Spleen (tissue), 11 donors: ENCODE data around the gene DEF6. TPM values are rescaled to one million over a fixed set of nuclear protein-coding genes. Genes with fewer than 3 reads are reported as not detected.

Experiments used
- DNase-seq: peaks from one replicate; pipeline ENCODE4 v3.0.0-alpha.2; 2020
- H3K27ac ChIP-seq, 8 donors: fragments of 200-600 bp; sonication (generic) in 7 of 8; 1 replicate in 4 of 8; 2 replicates in 4 of 8; pipeline versions ENCODE4 v1.5.0 to v1.8.0; 2016 to 2021; ENCODE audit warnings: inconsistent platforms in 4 of 8, mild to moderate bottlenecking in 4 of 8, moderate library complexity in 1 of 8
- H3K27me3 ChIP-seq, 7 donors: fragments of 200-600 bp; sonication (generic) in 6 of 7; replicated peaks in 1 of 7; 1 replicate in 4 of 7; 2 replicates in 3 of 7; pipeline versions ENCODE4 v1.5.0 to v1.8.0; 2016 to 2021; ENCODE audit warnings: inconsistent platforms in 3 of 7, mild to moderate bottlenecking in 1 of 7
- H3K36me3 ChIP-seq, 6 donors: fragments of 200-600 bp; sonication (generic) in 5 of 6; 1 replicate in 4 of 6; 2 replicates in 2 of 6; pipeline versions ENCODE4 v1.5.0 to v1.8.0; 2016 to 2021; ENCODE audit warnings: inconsistent platforms in 2 of 6
- H3K4me1 ChIP-seq, 6 donors: fragments of 200-600 bp; sonication (generic) in 5 of 6; 1 replicate in 3 of 6; 2 replicates in 3 of 6; pipeline versions ENCODE4 v1.5.0 to v1.8.0; 2016 to 2021; ENCODE audit warnings: inconsistent platforms in 3 of 6
- H3K4me3 ChIP-seq, 8 donors: fragments of 200-600 bp; sonication (generic) in 7 of 8; 1 replicate in 4 of 8; 2 replicates in 4 of 8; pipeline versions ENCODE4 v1.5.0 to v1.8.0; 2016 to 2021; ENCODE audit warnings: inconsistent platforms in 4 of 8, mild to moderate bottlenecking in 4 of 8, moderate library complexity in 2 of 8
- H3K9me3 ChIP-seq, 8 donors: fragments of 200-600 bp; sonication (generic) in 7 of 8; 1 replicate in 4 of 8; 2 replicates in 4 of 8; pipeline versions ENCODE4 v1.5.0 to v1.8.0; 2016 to 2021; ENCODE audit warnings: inconsistent platforms in 4 of 8
- CTCF ChIP-seq, 11 experiments: fragments of 200-600 bp in 7 of 11; fragments of 450-650 bp in 4 of 11; sonication (generic) in 4 of 11; IDR thresholded peaks in 8 of 11; conservative IDR thresholded peaks in 3 of 11; 1 replicate in 7 of 11; 2 replicates in 4 of 11; pipeline versions ENCODE4 v1.4.0 to v1.8.0; 2016 to 2021; ENCODE audit warnings: antibody characterized with exemption in 11 of 11, inconsistent platforms in 4 of 11, mild to moderate bottlenecking in 1 of 11
- POLR2A ChIP-seq, 3 donors: fragments of 450-650 bp; IDR thresholded peaks; one replicate each; pipeline ENCODE4 v1.5.1; 2017; ENCODE audit warnings: antibody characterized with exemption in 3 of 3, mild to moderate bottlenecking in 1 of 3
- POLR2AphosphoS5 ChIP-seq, 3 donors: sonication (generic); formaldehyde crosslinking; IDR thresholded peaks; one replicate each; pipeline ENCODE4 v1.5.1; 2017; ENCODE audit warnings: antibody characterized with exemption in 3 of 3
- WGBS, 5 donors: extraction: QIAGEN DNeasy Blood & Tissue Kit in 3 of 5; methylation state at CpG; one replicate each; pipeline versions ENCODE4 v1.1.5 to v1.1.7; 2013 to 2018; 5-methylcytosine and 5-hydroxymethylcytosine counted together
- intact Hi-C: fragments of 100-400 bp; cut with DNase I; formaldehyde crosslinking; loops from one replicate; pipeline ENCODE4 v1.15.0; 2023; ENCODE audit warnings: low total_unique reads
- polyA plus RNA-seq, 3 donors: library from polyadenylated mRNA; stranded (reverse); fragments of 200-250 nt; gene quantifications; one replicate each; pipeline ENCODE4 v1.2.1, GENCODE V29; 2013
- total RNA-seq, 7 donors: library from RNA; depleted of rRNA in 3 of 7; stranded (reverse); fragments of >200 nt in 3 of 7; fragmentation: NEBNext Ultra II Directional in 4 of 7; extraction: Animal tissue kit (Norgen Biotek cat#: 25700) in 4 of 7; gene quantifications; one replicate each; pipeline versions ENCODE4 v1.1.0 to v1.2.1, GENCODE V29; 2016 to 2021
- donor health status: healthy with polysubstance abuse.
- donor health status: DM: no; HTN: no; CAD: no; lungs with moderate emphysema.
- donor health status: DM: no; HTN: no; CAD: no.
- donor health status: Bipolar disorder and iron deficiency.
- donor health status: healthy.
- donor health status: DM: no; HTN: no; CAD: no.
- donor health status: DM: yes; HTN: yes; CAD: no.

DEF6 gene
- total and polyA plus RNA-seq, 10 donors = 57.9 to 132 (median 73.2) TPM

DNA sequence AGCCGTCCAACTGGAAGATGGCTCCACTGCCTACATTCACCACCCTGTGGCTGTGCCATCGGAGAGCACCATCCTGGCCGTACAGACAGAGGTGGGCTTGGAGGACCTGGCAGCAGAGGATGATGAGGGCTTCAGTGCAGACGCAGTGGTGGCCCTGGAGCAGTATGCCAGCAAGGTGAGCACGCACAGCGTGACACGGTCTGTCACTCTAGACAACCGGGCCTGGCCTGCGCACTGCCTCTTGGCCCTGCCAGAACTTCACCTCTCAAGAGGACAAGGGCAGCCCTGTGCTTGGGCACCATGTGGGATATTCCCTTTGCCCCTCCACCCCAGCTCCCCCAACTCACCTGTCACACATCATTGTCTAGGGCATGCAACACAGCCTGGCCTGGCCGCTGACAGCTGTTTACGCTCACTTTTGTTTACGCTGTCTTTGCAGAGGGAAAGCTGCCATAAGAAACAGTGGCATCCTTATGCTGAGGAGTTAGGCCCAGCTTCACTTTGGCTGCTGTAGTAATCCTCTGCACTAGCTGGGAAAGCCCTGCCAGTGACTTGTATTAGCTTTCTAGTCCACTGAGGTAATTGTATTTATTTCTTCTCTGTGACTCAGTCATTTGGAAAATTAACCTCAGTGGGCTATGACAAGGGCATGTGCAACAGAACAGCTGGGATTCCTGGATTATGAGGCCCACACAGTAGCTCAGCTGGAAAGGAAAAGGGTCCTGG lies 9.8 kb upstream of the DEF6 start:
- intact Hi-C loops = no loop called here
- WGBS, 5 donors = 91 to 98% (median 95%) methylated on average over 6 to 12 of the region's 12 CpGs
- TF ChIP-seq POLR2AphosphoS5 (IDR thresholded peaks at IDR 0.05) (peak in 2 of 3 donors; percentile 25 to 42), POLR2A (IDR thresholded peaks at IDR 0.05) (no peak)
- H3K9me3 ChIP-seq = no peaks in the 10 kb centered on the region
- no peak overlapping the region for H3K4me3 ChIP-seq
- no peak for DNase-seq
- H3K27ac ChIP-seq = no peak overlapping the region
- no peaks in the 10 kb centered on the region for H3K4me1 ChIP-seq
- peaks cover 6 to 100% (median 98%) of the 10 kb centered on the region in 6 donors for H3K36me3 ChIP-seq
- no peaks in the 10 kb centered on the region for H3K27me3 ChIP-seq

- Histone ChIP-seq H3K4me1 (no peaks in the 10 kb centered on the region), H3K27ac (no peak overlapping the region), H3K36me3 (peaks cover 6 to 100% (median 97%) of the 10 kb centered on the region in 6 donors), H3K27me3 (no peaks in the 10 kb centered on the region), H3K9me3 (no peaks in the 10 kb centered on the region), H3K4me3 (no peak overlapping the region)
- intact Hi-C loops = no loop called here
- TF ChIP-seq CTCF (IDR thresholded peaks at IDR 0.05 in 8 of 11, conservative IDR thresholded peaks at IDR 0.05 in 3 of 11) (no peak), POLR2A (IDR thresholded peaks at IDR 0.05) (no peak), POLR2AphosphoS5 (IDR thresholded peaks at IDR 0.05) (no peak)
- no peak for DNase-seq
- WGBS, 5 donors = 72 to 75% (median 74%) methylated on average over 4 of the region's 4 CpGs
Observed at GRCh38 chr6:35288834-35289233, 8.8 kb upstream of the DEF6 start.

DNA sequence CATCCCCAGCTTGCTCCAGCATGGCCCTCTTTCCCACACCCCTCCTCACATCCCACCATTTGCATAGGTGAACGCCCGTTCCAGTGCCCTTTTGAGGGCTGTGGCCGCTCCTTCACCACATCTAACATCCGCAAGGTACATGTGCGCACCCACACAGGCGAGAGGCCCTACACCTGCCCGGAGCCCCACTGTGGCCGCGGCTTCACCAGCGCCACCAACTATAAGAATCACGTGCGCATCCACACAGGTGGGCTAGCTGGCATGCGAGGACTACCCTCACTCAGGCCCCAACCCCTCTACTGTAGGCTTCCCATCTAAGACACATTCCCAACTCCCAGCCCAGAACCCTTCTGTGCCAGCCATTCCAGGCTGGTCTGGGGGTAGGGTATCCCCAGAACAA lies 6.1 kb upstream of the DEF6 start:
- no peak overlapping the region for H3K4me3 ChIP-seq
- intact Hi-C loops = no loop called here
- WGBS, 5 donors = 94 to 98% (median 96%) methylated on average over 9 to 13 of the region's 13 CpGs
- no peaks in the 10 kb centered on the region for H3K9me3 ChIP-seq
- TF ChIP-seq POLR2A (IDR thresholded peaks at IDR 0.05) (no peak), CTCF (IDR thresholded peaks at IDR 0.05 in 8 of 11, conservative IDR thresholded peaks at IDR 0.05 in 3 of 11) (no peak), POLR2AphosphoS5 (IDR thresholded peaks at IDR 0.05) (peak in 1 of 3 donors; percentile 49)
- peaks cover 9 to 100% (median 92%) of the 10 kb centered on the region in 6 donors for H3K36me3 ChIP-seq
- peaks cover 0 to 6% (median 0%) of the 10 kb centered on the region in 6 donors for H3K4me1 ChIP-seq
- H3K27me3 ChIP-seq = no peaks in the 10 kb centered on the region
- H3K27ac ChIP-seq = no peak overlapping the region
- no peak for DNase-seq

DNA sequence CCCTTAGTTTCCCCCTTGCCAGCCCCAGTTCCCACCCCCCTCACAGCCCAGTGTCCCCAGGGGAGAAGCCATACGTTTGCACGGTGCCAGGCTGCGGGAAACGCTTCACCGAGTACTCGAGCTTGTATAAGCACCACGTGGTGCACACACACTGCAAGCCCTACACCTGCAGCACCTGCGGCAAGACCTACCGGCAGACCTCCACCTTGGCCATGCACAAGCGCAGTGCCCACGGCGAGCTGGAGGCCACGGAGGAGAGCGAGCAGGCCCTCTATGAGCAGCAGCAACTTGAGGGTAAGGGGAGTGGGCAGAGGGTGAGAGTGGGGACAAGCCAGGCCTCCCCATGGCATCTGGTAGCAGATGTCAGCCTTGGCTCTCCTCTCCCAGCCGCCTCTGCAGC lies 5.1 kb upstream of the DEF6 start:
- no peaks in the 10 kb centered on the region for H3K9me3 ChIP-seq
- WGBS, 5 donors = 65 to 75% (median 69%) methylated on average over 15 of the region's 15 CpGs

GRCh38 chr6:35293681-35294080 lies 3.9 kb upstream of the DEF6 start:
- TF ChIP-seq POLR2A (IDR thresholded peaks at IDR 0.05) (no peak), POLR2AphosphoS5 (IDR thresholded peaks at IDR 0.05) (peak in 1 of 3 donors; percentile 34)
- peaks cover 7 to 81% (median 70%) of the 10 kb centered on the region in 6 donors for H3K36me3 ChIP-seq
- H3K27ac ChIP-seq = no peak overlapping the region
- intact Hi-C loops = no loop called here
- H3K4me3 ChIP-seq = no peak overlapping the region
- 82 to 97% (median 94%) methylated on average over 9 of the region's 9 CpGs for whole genome bisulfite sequencing, 5 donors
- no peaks in the 10 kb centered on the region for H3K27me3 ChIP-seq
- DNase-seq = no peak
- no peaks in the 10 kb centered on the region for H3K9me3 ChIP-seq
- H3K4me1 ChIP-seq = peaks cover 10 to 28% (median 19%) of the 10 kb centered on the region in 6 donors

More for the DNA sequence above, 5.1 kb upstream of the DEF6 start:
- intact Hi-C loops = no loop called here
- Histone ChIP-seq H3K27me3 (no peaks in the 10 kb centered on the region), H3K4me1 (peaks cover 6 to 16% (median 9%) of the 10 kb centered on the region in 6 donors), H3K4me3 (no peak overlapping the region), H3K27ac (no peak overlapping the region), H3K36me3 (peaks cover 9 to 93% (median 82%) of the 10 kb centered on the region in 6 donors)
- no peak for DNase-seq
- TF ChIP-seq POLR2AphosphoS5 (IDR thresholded peaks at IDR 0.05) (peak in 2 of 3 donors; percentile 32 to 40), POLR2A (IDR thresholded peaks at IDR 0.05) (no peak)
